COLO829 (cell line): Measurements from ENCODE around the gene ZNF714.
A peak's percentile ranks its signal among the peaks of the same experiment; 100 is the strongest.
"Not testable (repeated sequence)": the region's sequence is repeated elsewhere in the genome, so short reads cannot be mapped to it uniquely, and the experiment has no call there.

ENCODE experiments used
- DNase-seq: peaks from one replicate; pipeline ENCODE4 v3.0.0; 2012; ENCODE audit warnings: low spot score

ZNF714 gene

DNA sequence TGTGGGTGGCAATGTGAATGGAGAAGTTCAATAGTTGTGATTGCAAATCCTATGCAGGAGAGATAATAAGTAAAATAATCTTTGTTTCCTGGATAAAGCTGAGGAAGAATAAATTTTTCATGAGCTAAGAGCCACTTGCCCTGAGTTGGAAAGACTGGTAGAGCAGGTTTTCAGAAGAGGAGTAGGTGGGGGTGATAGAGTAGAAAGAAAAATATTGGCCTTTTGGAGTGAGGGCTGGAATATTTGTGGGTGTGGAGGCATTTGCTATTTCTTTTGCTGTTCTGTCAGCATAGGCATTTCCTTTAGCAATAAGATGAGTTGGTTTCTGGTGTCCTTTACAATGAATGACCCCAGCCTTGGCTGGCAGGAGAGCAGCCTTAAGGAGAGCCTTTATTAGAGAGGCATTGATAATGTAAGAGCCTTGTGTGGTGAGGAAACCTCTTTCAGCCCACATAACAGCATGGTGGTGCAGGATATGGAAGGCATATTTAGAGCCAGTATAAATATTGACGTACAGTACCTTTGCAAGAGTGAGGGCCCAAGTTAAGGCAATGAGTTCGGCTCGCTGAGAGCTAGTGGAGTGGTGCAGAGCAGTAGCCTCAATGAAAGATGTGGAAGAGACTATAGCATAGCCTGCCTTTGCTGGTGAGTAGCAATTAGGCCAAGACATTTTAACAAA, 48.2 kb downstream of the ZNF714 start:
- DNase-seq = no peak

DNA sequence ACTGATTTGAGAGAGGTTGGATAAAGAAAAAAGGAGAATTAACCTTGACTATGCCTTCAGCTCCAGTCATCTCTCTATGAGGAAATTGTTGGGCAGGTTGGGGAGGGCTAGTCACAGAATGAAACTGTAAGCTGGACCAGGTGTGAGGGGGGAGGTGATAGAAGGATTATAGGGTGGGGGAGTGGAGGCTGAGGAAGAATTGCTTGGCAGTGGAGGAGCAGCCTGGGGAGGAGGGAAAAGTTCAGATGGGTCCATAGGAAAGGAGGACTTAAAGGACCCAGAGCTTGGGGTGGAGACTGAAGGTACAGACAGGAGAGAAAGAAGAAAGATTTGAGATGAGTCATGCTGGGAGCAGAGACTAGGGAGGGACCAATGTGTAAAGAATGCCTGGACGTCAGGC, 51.6 kb downstream of the ZNF714 start:
- DNase-seq = no peak

DNA sequence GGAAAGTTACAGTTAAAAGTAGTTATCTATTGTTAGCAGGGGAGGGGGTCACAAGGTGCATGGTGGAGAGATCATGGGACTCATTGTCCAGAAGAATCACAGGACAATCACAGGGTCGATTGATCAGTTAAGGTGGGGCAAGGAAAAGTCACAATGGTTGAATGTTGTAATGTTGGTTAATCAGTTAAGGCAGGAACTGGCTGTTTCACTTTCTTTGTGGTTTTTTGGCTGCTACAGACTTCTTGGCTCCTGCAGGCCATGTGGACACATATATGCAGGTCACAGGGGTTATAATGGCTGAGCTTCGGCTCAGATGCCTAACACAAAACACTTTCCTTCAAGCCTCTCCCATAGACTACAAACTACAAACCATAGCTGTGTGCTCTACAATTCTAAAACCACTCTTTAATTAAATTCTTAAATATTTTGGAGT, 52.9 kb downstream of the ZNF714 start:
- DNase-seq = no peak

DNA sequence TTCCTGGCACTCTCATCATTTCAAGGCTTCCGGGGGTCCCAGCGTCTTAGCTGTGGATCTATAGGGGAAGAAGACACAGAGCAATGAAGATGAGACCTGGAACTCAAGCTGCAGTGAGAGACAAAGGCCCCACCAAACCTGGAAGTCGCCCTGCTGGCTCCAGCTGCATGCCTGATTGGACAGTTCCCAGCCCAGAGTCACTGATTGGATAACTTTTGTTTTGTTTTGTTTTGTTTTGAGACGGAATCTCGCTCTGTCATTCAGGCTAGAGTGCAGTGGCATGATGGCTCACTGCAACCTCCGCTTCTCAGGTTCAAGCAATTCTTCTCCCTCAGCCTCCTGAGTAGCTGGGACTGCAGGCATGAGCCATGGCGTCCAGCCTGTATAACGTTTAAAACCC, 53.4 kb downstream of the ZNF714 start:
- no peak for DNase-seq

DNA sequence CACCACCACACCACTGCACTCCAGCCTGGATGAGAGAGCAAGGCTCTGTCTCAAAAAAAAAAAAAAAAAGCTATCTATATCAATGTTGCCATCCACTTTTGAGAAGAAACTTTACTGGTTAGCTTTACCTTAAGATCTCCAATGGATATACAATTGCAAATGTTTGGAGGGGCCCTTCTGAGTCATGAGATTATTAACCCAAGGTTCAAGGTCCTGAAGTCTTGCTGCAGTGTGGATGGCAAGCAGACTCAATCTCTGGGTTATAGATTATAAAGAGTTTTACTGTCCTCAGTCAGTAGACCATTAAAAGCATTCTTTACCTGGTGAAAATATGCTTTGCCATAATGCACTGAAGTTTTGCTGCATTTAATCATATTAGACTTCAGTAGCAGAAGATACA, 56.1 kb downstream of the ZNF714 start:
- DNase-seq = no peak

DNA sequence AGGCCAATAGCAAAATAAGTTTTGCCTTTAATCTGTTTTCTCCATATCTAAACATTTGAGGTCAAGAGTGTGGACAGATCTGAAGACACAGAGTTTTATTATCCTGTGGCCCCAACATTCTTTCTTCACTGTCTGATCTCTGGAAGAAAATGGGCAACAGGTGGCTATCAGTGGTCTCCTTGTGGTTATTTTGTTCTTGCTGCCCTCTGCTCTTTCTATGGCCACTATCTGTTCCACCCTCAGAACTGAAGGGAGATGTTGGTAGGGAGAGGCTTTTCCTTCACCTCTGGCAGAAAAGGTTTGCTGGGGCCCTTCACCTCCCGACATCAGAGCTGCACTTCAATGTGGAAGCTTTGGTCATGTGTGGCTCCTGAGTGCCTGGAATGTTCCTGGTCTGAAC, 59.0 kb downstream of the ZNF714 start:
- not testable (repeated sequence) for DNase-seq

DNA sequence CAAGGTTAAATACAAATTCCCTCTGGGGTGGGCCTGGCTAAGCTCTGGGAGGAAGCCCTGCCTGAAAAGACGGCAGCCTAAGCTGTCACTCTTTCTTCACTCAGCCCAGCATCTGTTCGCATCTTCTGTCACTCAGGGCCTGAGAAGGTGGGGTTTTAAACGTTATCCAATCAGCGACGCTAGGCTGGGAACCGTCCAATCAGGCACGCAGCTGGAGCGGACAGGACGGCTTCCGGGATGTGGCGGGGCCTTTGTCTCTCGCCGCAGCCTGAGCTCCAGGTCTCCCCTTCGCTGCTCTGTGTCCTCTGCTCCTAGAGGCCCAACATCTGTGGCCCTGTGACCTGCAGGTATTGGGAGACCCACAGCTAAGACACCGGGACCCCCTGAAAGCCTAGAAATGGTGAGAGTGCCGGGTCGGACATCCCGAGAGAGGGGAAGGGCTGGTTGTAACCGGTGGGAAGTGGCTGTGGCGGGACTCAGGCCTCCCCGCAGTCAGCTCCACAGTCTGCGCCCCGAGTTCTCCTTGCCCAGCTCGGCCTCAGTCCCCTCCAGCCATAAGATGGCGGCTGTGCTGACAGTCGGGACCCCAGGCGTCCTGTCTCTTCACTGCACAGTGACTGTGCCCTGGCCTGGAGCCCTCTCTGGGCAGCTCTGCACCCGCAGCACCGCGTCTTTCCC, 59.9 kb downstream of the ZNF714 start, which contains the start of gene ZNF431:
Gene ZNF431 (plus strand): TSS at position 254 of the 678 bp plus-strand sequence. CDS start 144 bp downstream, at position 398.
- peak; percentile 63 for DNase-seq

DNA sequence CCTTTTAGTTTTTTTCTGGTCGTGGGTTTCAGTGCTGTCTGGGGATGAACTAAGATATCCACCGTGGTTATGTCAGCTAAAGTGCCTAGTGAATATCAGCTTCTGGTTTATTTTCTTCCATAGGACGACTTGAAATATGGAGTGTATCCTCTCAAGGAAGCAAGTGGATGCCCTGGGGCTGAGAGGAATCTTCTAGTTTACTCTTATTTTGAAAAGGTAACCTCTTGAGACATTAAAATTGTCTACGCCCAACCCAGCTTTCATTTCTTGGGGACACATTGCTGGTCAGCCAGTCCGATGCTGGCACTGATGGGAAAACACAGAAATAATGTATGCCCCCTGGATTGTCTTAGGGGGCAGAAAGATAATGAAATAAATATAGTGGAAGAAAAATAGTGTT, 61.4 kb downstream of the ZNF714 start:
- DNase-seq = no peak

DNA sequence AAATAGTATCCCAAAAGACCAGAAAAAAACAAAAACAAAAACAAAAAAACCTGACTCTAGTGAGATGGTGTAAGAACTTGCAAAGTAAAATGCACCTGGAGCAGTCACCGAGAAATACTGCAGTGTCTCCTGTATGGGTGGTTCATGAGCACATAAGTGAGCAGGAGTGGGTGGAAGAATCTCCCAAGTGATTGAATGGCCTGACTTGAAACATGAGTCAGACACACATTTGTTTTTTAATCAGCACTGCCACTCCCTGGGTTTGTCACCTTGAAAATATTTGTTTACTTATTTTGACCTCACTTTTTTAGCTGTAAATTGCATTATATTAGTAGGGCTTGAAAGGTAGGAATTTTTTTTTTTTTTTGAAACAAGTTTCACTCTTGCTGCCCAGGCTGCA, 61.9 kb downstream of the ZNF714 start:
- no peak for DNase-seq

DNA sequence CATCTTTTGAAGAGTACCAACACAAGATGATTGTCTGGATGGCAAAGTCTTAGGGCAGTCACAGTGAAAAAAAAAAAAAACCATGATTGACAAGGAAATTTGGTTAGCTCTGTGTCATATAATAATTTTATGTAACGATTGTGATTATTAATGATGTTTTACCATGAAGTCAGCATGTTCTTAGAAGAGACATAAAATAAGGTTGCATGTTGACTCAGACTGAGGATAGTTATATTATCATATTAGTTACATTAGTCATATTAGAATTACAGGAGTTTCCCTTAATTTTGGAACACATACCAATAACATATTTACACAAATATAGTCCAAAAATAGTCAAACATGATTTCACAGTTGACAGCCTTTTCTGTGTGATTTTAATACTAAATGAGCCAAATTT, 65.5 kb downstream of the ZNF714 start:
- DNase-seq = no peak

DNA sequence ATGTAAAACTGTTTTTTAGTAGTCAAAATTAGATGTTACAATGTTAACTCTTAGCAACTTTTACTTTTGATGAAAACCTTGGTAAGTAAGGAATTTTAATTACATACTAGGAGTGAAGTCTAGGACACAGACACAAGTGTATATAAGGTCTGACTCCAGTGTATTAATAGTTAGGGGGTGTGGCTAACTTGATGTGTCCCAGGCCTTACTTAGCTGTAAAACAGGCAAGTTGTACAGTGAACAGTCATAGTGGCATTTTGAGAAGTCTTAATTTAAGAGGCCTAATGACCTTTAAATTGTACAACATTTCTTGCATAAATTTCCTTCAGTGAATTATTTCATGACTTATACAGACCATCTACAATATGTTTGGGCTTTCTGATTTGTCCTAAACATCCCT, 66.7 kb downstream of the ZNF714 start:
- no peak for DNase-seq

DNA sequence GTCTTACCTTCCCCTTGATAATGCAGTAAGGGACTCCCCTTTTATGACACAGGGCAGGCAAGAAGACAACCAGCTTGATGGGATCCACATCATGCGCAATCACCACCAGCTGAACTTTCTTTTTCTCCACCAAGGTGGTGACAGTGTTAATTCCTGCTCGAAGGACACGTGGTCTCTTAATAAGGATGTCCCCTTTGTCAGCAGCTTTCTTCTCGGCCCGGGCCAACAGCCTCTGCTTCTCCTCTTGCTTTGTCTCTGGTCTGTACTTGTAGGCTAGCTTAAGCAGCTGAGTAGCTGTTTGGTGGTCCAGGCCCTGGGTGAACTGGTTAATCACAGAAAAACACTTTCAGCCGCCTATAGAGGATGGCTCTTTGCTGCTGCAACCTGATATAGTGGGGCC, 67.9 kb downstream of the ZNF714 start:
- DNase-seq = no peak

DNA sequence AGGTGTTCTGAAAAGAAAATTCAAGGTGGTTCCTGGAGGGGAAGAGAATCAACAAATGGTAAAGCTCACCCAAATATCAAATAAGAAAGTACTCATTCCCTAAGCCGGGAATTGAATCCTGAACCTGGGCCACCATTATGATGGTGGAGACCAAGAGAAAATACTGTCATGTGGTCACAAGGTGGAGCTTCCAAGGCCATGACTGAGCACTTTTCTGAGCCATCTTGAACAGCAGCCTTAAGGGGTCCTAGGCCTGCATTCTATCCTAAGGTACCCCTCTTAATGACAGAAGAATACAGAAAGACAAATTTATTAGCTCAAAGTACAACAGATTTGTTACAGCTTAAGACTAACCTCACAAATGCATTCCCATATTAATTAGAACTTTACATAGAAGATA, 69.5 kb downstream of the ZNF714 start:
- no peak for DNase-seq

DNA sequence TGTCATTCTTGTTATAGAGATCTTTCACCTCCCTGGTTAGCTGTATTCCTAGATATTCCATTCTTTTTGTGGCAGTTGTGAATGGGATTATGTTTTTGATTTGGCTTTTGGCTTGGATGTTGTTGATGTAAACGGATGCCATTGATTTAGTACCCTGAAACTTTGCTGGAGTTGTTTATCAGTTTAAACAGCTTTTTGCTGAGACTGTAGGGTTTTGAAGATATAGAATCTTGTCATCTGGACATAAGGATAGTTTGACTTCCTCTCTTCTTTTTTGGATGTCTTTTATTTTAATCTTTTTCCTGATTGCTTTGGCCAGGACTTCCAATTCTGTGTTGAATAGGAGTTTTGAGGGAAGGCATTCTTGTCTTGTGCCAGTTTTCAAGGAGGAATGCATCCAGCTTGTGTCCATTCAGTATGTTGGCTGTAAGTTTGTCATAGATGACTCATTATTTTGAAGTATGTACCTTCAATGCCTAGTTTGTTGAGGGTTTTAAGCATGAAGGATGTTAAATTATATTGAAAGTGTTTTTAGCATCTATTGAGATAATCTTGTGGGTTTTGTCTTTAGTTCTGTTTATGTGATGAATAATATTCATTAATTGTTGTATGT, 76.6 kb downstream of the ZNF714 start:
- no peak for DNase-seq

DNA sequence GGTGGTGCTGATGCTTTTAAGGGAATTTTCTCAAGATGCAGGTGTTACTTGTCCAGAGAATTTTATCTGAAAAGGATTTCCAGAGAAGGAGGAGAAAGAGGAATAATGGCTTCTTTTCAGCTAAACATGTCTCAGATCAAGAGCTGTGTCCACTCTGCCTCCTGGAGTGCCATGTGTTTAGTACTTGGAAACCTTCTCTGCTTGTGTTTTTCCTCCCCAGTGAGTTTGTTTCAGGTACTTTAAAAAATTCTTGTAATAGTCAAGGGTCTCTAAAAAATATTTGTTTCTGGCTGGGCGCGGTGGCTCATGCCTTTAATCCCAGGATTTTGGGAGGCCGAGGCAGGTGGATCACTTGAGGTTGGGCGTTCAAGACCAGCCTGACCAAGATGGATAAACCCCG, 82.5 kb downstream of the ZNF714 start:
- no peak for DNase-seq

DNA sequence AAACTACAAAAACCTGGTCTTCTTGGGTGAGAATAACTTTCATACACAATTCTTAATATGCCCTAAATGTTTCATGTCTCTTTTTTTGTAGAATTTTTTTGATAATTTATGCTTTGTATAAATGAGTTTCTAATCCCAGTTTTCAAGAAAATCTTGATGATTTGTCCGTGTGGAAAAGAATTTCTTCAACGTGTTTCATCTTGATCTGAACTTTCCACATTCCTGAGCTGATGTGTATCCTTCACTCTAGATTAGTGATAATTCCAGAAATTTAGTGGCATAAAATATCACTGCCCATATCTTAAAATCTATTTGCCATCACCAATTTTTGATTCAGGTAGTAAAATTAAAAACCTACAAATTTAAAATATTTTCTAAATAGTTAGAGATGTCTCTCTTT, 84.4 kb downstream of the ZNF714 start:
- no peak for DNase-seq
